Prostate gland (tissue), 2 donors: ENCODE data around the gene GPR35.

Source experiments
- CTCF ChIP-seq, 4 experiments: fragments of 200-600 bp in 2 of 4; fragments of 450-650 bp in 2 of 4; sonication (generic) in 2 of 4; IDR thresholded peaks; 1 replicate in 3 of 4; 2 replicates in 1 of 4; pipeline ENCODE4 v1.5.1; 2016 to 2019; ENCODE audit warnings: antibody characterized with exemption in 4 of 4, mild to moderate bottlenecking in 2 of 4, moderate library complexity in 2 of 4
- POLR2AphosphoS5 ChIP-seq: sonication (generic); formaldehyde crosslinking; IDR thresholded peaks from one replicate; pipeline ENCODE4 v1.6.1; 2017; ENCODE audit warnings: antibody characterized with exemption

- TF ChIP-seq CTCF (IDR thresholded peaks at IDR 0.05) (no peak), POLR2AphosphoS5 (no peak)
Measured at GRCh38 chr2:240601061-240601830, 24.0 kb upstream of the GPR35 start.
